Right renal pelvis (tissue), 4 donors: Measurements from ENCODE around the gene RNF13. TPM values are rescaled to one million over a fixed set of nuclear protein-coding genes. Genes with fewer than 3 reads are reported as not detected.

Experiments used
- DNase-seq, 4 donors: peaks; one replicate each; pipeline ENCODE4 v3.0.0-alpha.2; 2013; ENCODE audit warnings: low read depth in 4 of 4, low spot score in 3 of 4, missing footprints in 1 of 4
- polyA plus RNA-seq, 4 donors: library from polyadenylated mRNA; unstranded; fragments of 120-200 nt; gene quantifications; one replicate each; pipeline ENCODE4 v1.2.1, GENCODE V29; 2013; ENCODE audit not compliant: insufficient read length in 4 of 4

The RNF13 gene
- 100 to 1,000 TPM in 3 of 4 donors, 10 to 100 TPM in 1; 88.3 to 112 (median 110) TPM for polyA plus RNA-seq

- DNase-seq: peak; percentile 88 to 94 (median 92)
Measured at GRCh38 chr3:149812606-149813366, at the start of gene RNF13. Gene RNF13, plus strand, starts transcription at chr3:149813215. Its CDS starts 32,812 bp downstream, at chr3:149846027.

GRCh38 chr3:149763565-149764195, 49.3 kb upstream of the RNF13 start:
- DNase-seq: no peak

GRCh38 chr3:149764302-149764701, 48.7 kb upstream of the RNF13 start:
- no peak for DNase-seq

- peak in 3 of 4 donors; percentile 3 to 7 (median 5) for DNase-seq
Measured at GRCh38 chr3:149765762-149766334, 47.2 kb upstream of the RNF13 start.

GRCh38 chr3:149767720-149768119, 45.3 kb upstream of the RNF13 start:
- no peak for DNase-seq

- no peak for DNase-seq
Measured at GRCh38 chr3:149768704-149769103, 44.3 kb upstream of the RNF13 start.

- DNase-seq: no peak
Measured at GRCh38 chr3:149770246-149770645, 42.8 kb upstream of the RNF13 start.

GRCh38 chr3:149771652-149772271, 41.3 kb upstream of the RNF13 start:
- peak; percentile 8 to 30 (median 16) for DNase-seq

- no peak for DNase-seq
Measured at GRCh38 chr3:149772861-149773260, 40.2 kb upstream of the RNF13 start.

- no peak for DNase-seq
Measured at GRCh38 chr3:149776170-149776569, 36.8 kb upstream of the RNF13 start.

- no peak for DNase-seq
Measured at GRCh38 chr3:149777414-149778214, 35.4 kb upstream of the RNF13 start.

GRCh38 chr3:149781211-149781610, 31.8 kb upstream of the RNF13 start:
- no peak for DNase-seq

GRCh38 chr3:149781741-149782140, 31.3 kb upstream of the RNF13 start:
- DNase-seq: no peak

- DNase-seq: no peak
Measured at GRCh38 chr3:149783576-149783975, 29.4 kb upstream of the RNF13 start.

GRCh38 chr3:149784064-149784704, 28.8 kb upstream of the RNF13 start:
- no peak for DNase-seq

GRCh38 chr3:149790268-149790667, 22.7 kb upstream of the RNF13 start:
- no peak for DNase-seq

- no peak for DNase-seq
Measured at GRCh38 chr3:149790698-149791097, 22.3 kb upstream of the RNF13 start.

- DNase-seq: no peak
Measured at GRCh38 chr3:149792452-149793270, 20.4 kb upstream of the RNF13 start, which contains the start of gene ANKUB1. Gene ANKUB1, minus strand, starts transcription at chr3:149792554. Its CDS starts 188 bp downstream, at chr3:149792366.

GRCh38 chr3:149796026-149796425, 17.0 kb upstream of the RNF13 start:
- DNase-seq: no peak
